Uterus (tissue), 2 donors: ENCODE data around the gene ADAM10.

Experiments used
- CTCF ChIP-seq, 4 experiments: fragments of 200-600 bp in 2 of 4; fragments of 450-650 bp in 2 of 4; sonication (generic) in 2 of 4; IDR thresholded peaks; one replicate each; pipeline ENCODE4 v1.5.1; 2016 to 2019; ENCODE audit warnings: antibody characterized with exemption in 4 of 4, mild to moderate bottlenecking in 2 of 4, moderate library complexity in 1 of 4
- POLR2A ChIP-seq, 2 donors: fragments of 450-650 bp; IDR thresholded peaks; one replicate each; pipeline ENCODE4 v1.6.1; 2016; ENCODE audit warnings: antibody characterized with exemption in 2 of 2, mild to moderate bottlenecking in 1 of 2, moderate library complexity in 1 of 2

GRCh38 chr15:58748040-58748851, 1.3 kb downstream of the ADAM10 start:
- TF ChIP-seq CTCF (IDR thresholded peaks at IDR 0.05): no peak
- no peak for TF ChIP-seq POLR2A (IDR thresholded peaks at IDR 0.05)
